Raji (cell line): ENCODE results near the gene ARMC10.

Experiments
- POLR2A ChIP-seq: IDR thresholded peaks from 2 replicates; pipeline ENCODE4 v1.6.1; 2011; ENCODE audit warnings: low read depth, low read length, control low read depth; ENCODE audit not compliant: insufficient read depth

The ARMC10 gene

GRCh38 chr7:103074519-103075336 is at the start of gene ARMC10, which contains the start of gene FBXL13:
Gene ARMC10 (plus strand): TSS chr7:103075140. CDS start chr7:103075273, 133 bp downstream.
Gene FBXL13 (minus strand): TSS chr7:103074796.
- peak; percentile 91 for TF ChIP-seq POLR2A

GRCh38 chr7:103025341-103025740 is 49.6 kb upstream of the ARMC10 start:
- no peak for TF ChIP-seq POLR2A

GRCh38 chr7:103031024-103031423 is 43.9 kb upstream of the ARMC10 start:
- no peak for TF ChIP-seq POLR2A

- no peak for TF ChIP-seq POLR2A
These were observed 43.2 kb upstream of the ARMC10 start for GRCh38 chr7:103031781-103032180.

- no peak for TF ChIP-seq POLR2A
These were observed 37.5 kb upstream of the ARMC10 start for GRCh38 chr7:103037476-103037822.

GRCh38 chr7:103048833-103049232 is 26.1 kb upstream of the ARMC10 start:
- TF ChIP-seq POLR2A: no peak

GRCh38 chr7:103051519-103051918 is 23.4 kb upstream of the ARMC10 start:
- TF ChIP-seq POLR2A: no peak

GRCh38 chr7:103058122-103058521 is 16.8 kb upstream of the ARMC10 start:
- TF ChIP-seq POLR2A: no peak

- TF ChIP-seq POLR2A: no peak
These were observed 15.5 kb upstream of the ARMC10 start for GRCh38 chr7:103059471-103059870.

GRCh38 chr7:103063895-103064294 is 11.0 kb upstream of the ARMC10 start:
- TF ChIP-seq POLR2A: no peak

- no peak for TF ChIP-seq POLR2A
These were observed 9.3 kb upstream of the ARMC10 start for GRCh38 chr7:103065667-103066066.

- no peak for TF ChIP-seq POLR2A
These were observed 6.2 kb upstream of the ARMC10 start for GRCh38 chr7:103068414-103069403.

GRCh38 chr7:103071000-103071399 is 3.9 kb upstream of the ARMC10 start:
- no peak for TF ChIP-seq POLR2A

- TF ChIP-seq POLR2A: no peak; the same call in 1 of the 2 replicates
These were observed 886 bp upstream of the ARMC10 start for GRCh38 chr7:103073989-103074518.

- peak; percentile 50; the same call in 1 of the 2 replicates for TF ChIP-seq POLR2A
These were observed 488 bp downstream of the ARMC10 start for GRCh38 chr7:103075337-103075918.
